Peyer's patch (tissue), 4 donors: ENCODE data around the gene KIFC3.

Experiments
- POLR2A ChIP-seq, 2 donors: fragments of 450-650 bp; IDR thresholded peaks; one replicate each; pipeline ENCODE4 v1.5.1; 2017; ENCODE audit warnings: antibody characterized with exemption in 2 of 2, mild to moderate bottlenecking in 2 of 2, moderate library complexity in 2 of 2
- TF ChIP-seq, protein P1 (sequence below), 6 experiments: fragments of 450-650 bp in 4 of 6; fragments of 200-600 bp in 2 of 6; sonication (generic) in 1 of 6; IDR thresholded peaks; one replicate each; pipeline ENCODE4 v1.5.1; 2017 to 2019; ENCODE audit warnings: antibody characterized with exemption in 6 of 6, mild to moderate bottlenecking in 3 of 6, moderate library complexity in 1 of 6

GRCh38 chr16:57729182-57729484, 73.2 kb downstream of the KIFC3 start:
- TF ChIP-seq, protein P1, sequence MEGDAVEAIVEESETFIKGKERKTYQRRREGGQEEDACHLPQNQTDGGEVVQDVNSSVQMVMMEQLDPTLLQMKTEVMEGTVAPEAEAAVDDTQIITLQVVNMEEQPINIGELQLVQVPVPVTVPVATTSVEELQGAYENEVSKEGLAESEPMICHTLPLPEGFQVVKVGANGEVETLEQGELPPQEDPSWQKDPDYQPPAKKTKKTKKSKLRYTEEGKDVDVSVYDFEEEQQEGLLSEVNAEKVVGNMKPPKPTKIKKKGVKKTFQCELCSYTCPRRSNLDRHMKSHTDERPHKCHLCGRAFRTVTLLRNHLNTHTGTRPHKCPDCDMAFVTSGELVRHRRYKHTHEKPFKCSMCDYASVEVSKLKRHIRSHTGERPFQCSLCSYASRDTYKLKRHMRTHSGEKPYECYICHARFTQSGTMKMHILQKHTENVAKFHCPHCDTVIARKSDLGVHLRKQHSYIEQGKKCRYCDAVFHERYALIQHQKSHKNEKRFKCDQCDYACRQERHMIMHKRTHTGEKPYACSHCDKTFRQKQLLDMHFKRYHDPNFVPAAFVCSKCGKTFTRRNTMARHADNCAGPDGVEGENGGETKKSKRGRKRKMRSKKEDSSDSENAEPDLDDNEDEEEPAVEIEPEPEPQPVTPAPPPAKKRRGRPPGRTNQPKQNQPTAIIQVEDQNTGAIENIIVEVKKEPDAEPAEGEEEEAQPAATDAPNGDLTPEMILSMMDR (IDR thresholded peaks at IDR 0.05), result no peak
- TF ChIP-seq POLR2A (IDR thresholded peaks at IDR 0.05), result no peak
